Activated T-helper 17 cell treated with anti-CD3 and anti-CD28 coated beads, Interleukin-2, amount 50 U/mL, for 72 hours (primary cell): ENCODE measurements around the gene RNF103. TPM values are rescaled to one million over a fixed set of nuclear protein-coding genes. Genes with fewer than 3 reads are reported as not detected.
"Not testable (repeated sequence)": the region's sequence is repeated elsewhere in the genome, so short reads cannot be mapped to it uniquely, and the experiment has no call there.

Experiments used
- ATAC-seq: fragments of 150-1000 bp; cut with Tn5 transposase; replicated peaks from 2 replicates; pipeline ENCODE4 v1.10.0; 2021; ENCODE audit warnings: mild to moderate bottlenecking, moderate library complexity
- H3K27ac Mint-ChIP-seq: one replicate; pipeline ENCODE4 v1.8.0; 2022; ENCODE audit warnings: mixed read lengths
- H3K27me3 Mint-ChIP-seq: one replicate; pipeline ENCODE4 v1.8.0; 2022; ENCODE audit warnings: mixed read lengths
- H3K36me3 Mint-ChIP-seq: one replicate; pipeline ENCODE4 v1.8.0; 2022; ENCODE audit warnings: low read depth, mild to moderate bottlenecking, mixed read lengths
- H3K4me1 Mint-ChIP-seq: one replicate; pipeline ENCODE4 v1.8.0; 2022; ENCODE audit warnings: mixed read lengths
- H3K4me3 Mint-ChIP-seq: one replicate; pipeline ENCODE4 v1.8.0; 2022; ENCODE audit warnings: mild to moderate bottlenecking, mixed read lengths
- H3K9me3 Mint-ChIP-seq: one replicate; pipeline ENCODE4 v1.8.0; 2022; ENCODE audit warnings: mixed read lengths
- total RNA-seq, 2 donors: library from RNA; stranded (reverse); gene quantifications; one replicate each; pipeline ENCODE4 v1.2.3, GENCODE V29; 2022

The RNF103 gene
- total RNA-seq, 2 donors from 2014 or later, result 11.8 to 17.6 TPM

- no peak for ATAC-seq
- Mint-ChIP-seq H3K4me1 (peaks cover 13% of the 10 kb centered on the region), H3K4me3 (no peak overlapping the region), H3K36me3 (peaks cover 79% of the 10 kb centered on the region), H3K27me3 (no peaks in the 10 kb centered on the region), H3K27ac (no peak overlapping the region), H3K9me3 (no peaks in the 10 kb centered on the region)
Measured at GRCh38 chr2:86615596-86615995, 8.1 kb downstream of the RNF103 start.

GRCh38 chr2:86613515-86613914, 10.2 kb downstream of the RNF103 start:
- peaks cover 78% of the 10 kb centered on the region for H3K36me3 Mint-ChIP-seq
- peaks cover 7% of the 10 kb centered on the region for H3K4me1 Mint-ChIP-seq
- H3K27ac Mint-ChIP-seq, result no peak overlapping the region
- H3K4me3 Mint-ChIP-seq, result no peak overlapping the region
- no peak for ATAC-seq
- no peaks in the 10 kb centered on the region for H3K27me3 Mint-ChIP-seq
- no peaks in the 10 kb centered on the region for H3K9me3 Mint-ChIP-seq

- H3K36me3 Mint-ChIP-seq, result peaks cover 77% of the 10 kb centered on the region
- no peak overlapping the region for H3K4me3 Mint-ChIP-seq
- ATAC-seq, result no peak
- no peaks in the 10 kb centered on the region for H3K27me3 Mint-ChIP-seq
- peak overlapping the region; percentile 45 for H3K27ac Mint-ChIP-seq
- H3K4me1 Mint-ChIP-seq, result peaks cover 7% of the 10 kb centered on the region
- H3K9me3 Mint-ChIP-seq, result no peaks in the 10 kb centered on the region
Measured at GRCh38 chr2:86610871-86611270, 12.8 kb downstream of the RNF103 start.

GRCh38 chr2:86608832-86609410, 14.7 kb downstream of the RNF103 start:
- no peak overlapping the region for H3K4me3 Mint-ChIP-seq
- ATAC-seq, result no peak
- peak overlapping the region; percentile 45 for H3K27ac Mint-ChIP-seq
- H3K36me3 Mint-ChIP-seq, result peaks cover 80% of the 10 kb centered on the region
- no peaks in the 10 kb centered on the region for H3K9me3 Mint-ChIP-seq
- H3K4me1 Mint-ChIP-seq, result peaks cover 7% of the 10 kb centered on the region
- H3K27me3 Mint-ChIP-seq, result no peaks in the 10 kb centered on the region

GRCh38 chr2:86603905-86604304, 19.8 kb downstream of the RNF103 start:
- no peak overlapping the region for H3K27ac Mint-ChIP-seq
- H3K27me3 Mint-ChIP-seq, result no peaks in the 10 kb centered on the region
- no peaks in the 10 kb centered on the region for H3K4me1 Mint-ChIP-seq
- ATAC-seq, result no peak
- peaks cover 47% of the 10 kb centered on the region for H3K36me3 Mint-ChIP-seq
- no peak overlapping the region for H3K4me3 Mint-ChIP-seq
- no peaks in the 10 kb centered on the region for H3K9me3 Mint-ChIP-seq

GRCh38 chr2:86598966-86599365, 24.7 kb downstream of the RNF103 start:
- no peak overlapping the region for H3K4me3 Mint-ChIP-seq
- peaks cover 4% of the 10 kb centered on the region for H3K27me3 Mint-ChIP-seq
- ATAC-seq, result no peak
- H3K27ac Mint-ChIP-seq, result no peak overlapping the region
- peaks cover 9% of the 10 kb centered on the region for H3K36me3 Mint-ChIP-seq
- no peaks in the 10 kb centered on the region for H3K9me3 Mint-ChIP-seq
- no peaks in the 10 kb centered on the region for H3K4me1 Mint-ChIP-seq

GRCh38 chr2:86596118-86596517, 27.5 kb downstream of the RNF103 start:
- no peaks in the 10 kb centered on the region for H3K36me3 Mint-ChIP-seq
- no peaks in the 10 kb centered on the region for H3K4me1 Mint-ChIP-seq
- no peak overlapping the region for H3K4me3 Mint-ChIP-seq
- H3K9me3 Mint-ChIP-seq, result no peaks in the 10 kb centered on the region
- peaks cover 4% of the 10 kb centered on the region for H3K27me3 Mint-ChIP-seq
- no peak for ATAC-seq
- H3K27ac Mint-ChIP-seq, result no peak overlapping the region

GRCh38 chr2:86593266-86593665, 30.4 kb downstream of the RNF103 start:
- no peak overlapping the region for H3K4me3 Mint-ChIP-seq
- no peaks in the 10 kb centered on the region for H3K4me1 Mint-ChIP-seq
- H3K9me3 Mint-ChIP-seq, result no peaks in the 10 kb centered on the region
- H3K27ac Mint-ChIP-seq, result no peak overlapping the region
- no peaks in the 10 kb centered on the region for H3K36me3 Mint-ChIP-seq
- peaks cover 4% of the 10 kb centered on the region for H3K27me3 Mint-ChIP-seq
- ATAC-seq, result no peak

GRCh38 chr2:86592547-86593230, 31.0 kb downstream of the RNF103 start:
- H3K4me1 Mint-ChIP-seq, result no peaks in the 10 kb centered on the region
- no peak for ATAC-seq
- no peak overlapping the region for H3K27ac Mint-ChIP-seq
- peaks cover 4% of the 10 kb centered on the region for H3K27me3 Mint-ChIP-seq
- no peak overlapping the region for H3K4me3 Mint-ChIP-seq
- no peaks in the 10 kb centered on the region for H3K9me3 Mint-ChIP-seq
- no peaks in the 10 kb centered on the region for H3K36me3 Mint-ChIP-seq

GRCh38 chr2:86589701-86590100, 34.0 kb downstream of the RNF103 start:
- not testable (repeated sequence) for H3K27me3 Mint-ChIP-seq, H3K9me3 Mint-ChIP-seq, H3K4me3 Mint-ChIP-seq, H3K4me1 Mint-ChIP-seq, H3K27ac Mint-ChIP-seq, ATAC-seq, H3K36me3 Mint-ChIP-seq

GRCh38 chr2:86584151-86584913, 39.3 kb downstream of the RNF103 start:
- ATAC-seq, result peak; percentile 92
- H3K36me3 Mint-ChIP-seq, result no peaks in the 10 kb centered on the region
- H3K27ac Mint-ChIP-seq, result peak overlapping the region; percentile 83
- peak overlapping the region; percentile 58 for H3K4me3 Mint-ChIP-seq
- peaks cover 9% of the 10 kb centered on the region for H3K4me1 Mint-ChIP-seq
- peaks cover 3% of the 10 kb centered on the region for H3K27me3 Mint-ChIP-seq
- H3K9me3 Mint-ChIP-seq, result no peaks in the 10 kb centered on the region

GRCh38 chr2:86580560-86580959, 43.1 kb downstream of the RNF103 start:
- Mint-ChIP-seq H3K27me3 (no peaks in the 10 kb centered on the region), H3K27ac (no peak overlapping the region), H3K4me1 (peaks cover 9% of the 10 kb centered on the region), H3K36me3 (no peaks in the 10 kb centered on the region), H3K4me3 (no peak overlapping the region), H3K9me3 (no peaks in the 10 kb centered on the region)
- ATAC-seq, result no peak

GRCh38 chr2:86577817-86578456, 45.7 kb downstream of the RNF103 start:
- Mint-ChIP-seq H3K4me1 (no peaks in the 10 kb centered on the region), H3K9me3 (no peaks in the 10 kb centered on the region), H3K27ac (no peak overlapping the region), H3K36me3 (no peaks in the 10 kb centered on the region), H3K4me3 (no peak overlapping the region), H3K27me3 (no peaks in the 10 kb centered on the region)
- no peak for ATAC-seq

- Mint-ChIP-seq H3K27ac (no peak overlapping the region), H3K27me3 (no peaks in the 10 kb centered on the region), H3K9me3 (no peaks in the 10 kb centered on the region), H3K4me1 (no peaks in the 10 kb centered on the region), H3K36me3 (no peaks in the 10 kb centered on the region), H3K4me3 (no peak overlapping the region)
- no peak for ATAC-seq
Measured at GRCh38 chr2:86570059-86570458, 53.6 kb downstream of the RNF103 start.

- no peak overlapping the region for H3K27ac Mint-ChIP-seq
Measured at GRCh38 chr2:86566821-86567190, 56.9 kb downstream of the RNF103 start.

More at GRCh38 chr2:86566821-86567190, 56.9 kb downstream of the RNF103 start:
- Mint-ChIP-seq H3K9me3 (no peaks in the 10 kb centered on the region), H3K27me3 (no peaks in the 10 kb centered on the region), H3K36me3 (peaks cover 18% of the 10 kb centered on the region), H3K4me3 (no peak overlapping the region), H3K4me1 (peaks cover 8% of the 10 kb centered on the region)
- no peak for ATAC-seq
